ENCODE results near the gene PDXK. TPM values are rescaled to one million over a fixed set of nuclear protein-coding genes. Genes with fewer than 3 reads are reported as not detected.

Gene PDXK
- total and polyA plus RNA-seq, 2 of the 13 experiments (the other 11 are each of a cell fraction or from before 2014, with no cell fraction given) = 114 to 184 TPM

- TF ChIP-seq FUBP1 (CRISPR knock-in tag; IDR thresholded peaks at IDR 0.05; ENCODE audit: borderline replicate concordance) = no peak
- TF ChIP-seq ZNF614 (CRISPR knock-in tag; IDR thresholded peaks at IDR 0.05; ENCODE audit: borderline replicate concordance) = peak; percentile 67; the same call in 1 of the 2 replicates
- peak; percentile 68; the same call in 1 of the 2 replicates for TF ChIP-seq KLF11 (CRISPR knock-in tag; IDR thresholded peaks at IDR 0.05)
- no peak for TF ChIP-seq DDIT3 (CRISPR knock-in tag; IDR thresholded peaks at IDR 0.05)
- TF ChIP-seq ZNF749 (CRISPR knock-in tag; IDR thresholded peaks at IDR 0.05; ENCODE audit: borderline replicate concordance) = 0 out of 2 replicates have a peak, but pooled peaks have one; percentile 64
- peak; percentile 78 to 83; a peak in 3 of 4 replicates for TF ChIP-seq HMGXB4 (CRISPR knock-in tag; IDR thresholded peaks at IDR 0.05; ENCODE audit: borderline replicate concordance in 1 of 2, low read depth in 1 of 2)
- peak; percentile 59; the same call in 1 of the 2 replicates for TF ChIP-seq ZFP1 (CRISPR knock-in tag; IDR thresholded peaks at IDR 0.05)
- no peak for TF ChIP-seq ZNF383 (CRISPR knock-in tag; IDR thresholded peaks at IDR 0.05; ENCODE audit: borderline replicate concordance)
- TF ChIP-seq MYPOP (CRISPR knock-in tag; IDR thresholded peaks at IDR 0.05) = 0 out of 2 replicates have a peak, but pooled peaks have one; percentile 60
- TF ChIP-seq ZMYM4 (CRISPR knock-in tag; IDR thresholded peaks at IDR 0.05) = peak; percentile 68; the same call in 1 of the 2 replicates
- TF ChIP-seq HES4 (CRISPR knock-in tag; IDR thresholded peaks at IDR 0.05; ENCODE audit: borderline replicate concordance) = peak; percentile 92
- TF ChIP-seq REPIN1 (CRISPR knock-in tag; IDR thresholded peaks at IDR 0.05; ENCODE audit: borderline replicate concordance, low read depth) = peak; percentile 93
- TF ChIP-seq ZNF382 (CRISPR knock-in tag; IDR thresholded peaks at IDR 0.05; ENCODE audit: borderline replicate concordance) = no peak
- peak; percentile 68; the same call in 1 of the 2 replicates for TF ChIP-seq ZNF567 (CRISPR knock-in tag; IDR thresholded peaks at IDR 0.05; ENCODE audit: borderline replicate concordance)
- 0 out of 2 replicates have a peak, but pooled peaks have one; percentile 47 for TF ChIP-seq NKX3-1 (CRISPR knock-in tag; IDR thresholded peaks at IDR 0.05)
- TF ChIP-seq KMT2A (CRISPR knock-in tag; IDR thresholded peaks at IDR 0.05) = peak; percentile 89
- TF ChIP-seq TAF1 (CRISPR knock-in tag; IDR thresholded peaks at IDR 0.05) = peak; percentile 79
- peak; percentile 89 for TF ChIP-seq ZNF205 (CRISPR knock-in tag; IDR thresholded peaks at IDR 0.05)
- peak; percentile 96 for TF ChIP-seq SAP130 (CRISPR knock-in tag; IDR thresholded peaks at IDR 0.05; ENCODE audit: low read depth)
- TF ChIP-seq SNAPC2 (CRISPR knock-in tag; IDR thresholded peaks at IDR 0.05) = peak; percentile 81
- no peak for TF ChIP-seq LCORL (IDR thresholded peaks at IDR 0.05)
- peak; percentile 77 for TF ChIP-seq LCORL (CRISPR knock-in tag; IDR thresholded peaks at IDR 0.05)
- TF ChIP-seq ZNF83 (CRISPR knock-in tag; IDR thresholded peaks at IDR 0.05; ENCODE audit: borderline replicate concordance) = no peak
- TF ChIP-seq KMT2B (CRISPR knock-in tag; IDR thresholded peaks at IDR 0.05) = peak; percentile 82
Measured at GRCh38 chr21:43728467-43729390, 9.8 kb downstream of the PDXK start (continued).

All from HepG2 (cell line).